ENCODE data around the gene DOCK8.

DNA sequence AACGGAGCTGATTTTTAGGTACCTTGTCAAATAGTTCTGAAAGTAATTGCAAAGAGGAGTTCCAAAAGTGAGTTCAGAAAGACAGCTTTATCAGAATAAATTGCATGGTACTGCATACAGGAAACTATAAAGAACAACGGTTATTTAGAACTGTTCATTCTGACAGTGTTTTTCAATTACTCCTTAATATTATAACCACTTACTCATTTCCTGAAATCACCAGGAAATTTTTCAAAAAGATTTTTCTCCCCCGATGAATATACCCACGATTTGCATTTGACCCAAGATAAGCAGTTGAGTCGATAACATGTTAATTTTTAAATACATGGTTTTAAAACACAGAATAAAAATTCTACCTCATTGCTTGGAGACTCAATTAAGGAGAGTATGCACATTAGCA, 9.4 kb downstream of the DOCK8 start:
- TF ChIP-seq, protein P1, sequence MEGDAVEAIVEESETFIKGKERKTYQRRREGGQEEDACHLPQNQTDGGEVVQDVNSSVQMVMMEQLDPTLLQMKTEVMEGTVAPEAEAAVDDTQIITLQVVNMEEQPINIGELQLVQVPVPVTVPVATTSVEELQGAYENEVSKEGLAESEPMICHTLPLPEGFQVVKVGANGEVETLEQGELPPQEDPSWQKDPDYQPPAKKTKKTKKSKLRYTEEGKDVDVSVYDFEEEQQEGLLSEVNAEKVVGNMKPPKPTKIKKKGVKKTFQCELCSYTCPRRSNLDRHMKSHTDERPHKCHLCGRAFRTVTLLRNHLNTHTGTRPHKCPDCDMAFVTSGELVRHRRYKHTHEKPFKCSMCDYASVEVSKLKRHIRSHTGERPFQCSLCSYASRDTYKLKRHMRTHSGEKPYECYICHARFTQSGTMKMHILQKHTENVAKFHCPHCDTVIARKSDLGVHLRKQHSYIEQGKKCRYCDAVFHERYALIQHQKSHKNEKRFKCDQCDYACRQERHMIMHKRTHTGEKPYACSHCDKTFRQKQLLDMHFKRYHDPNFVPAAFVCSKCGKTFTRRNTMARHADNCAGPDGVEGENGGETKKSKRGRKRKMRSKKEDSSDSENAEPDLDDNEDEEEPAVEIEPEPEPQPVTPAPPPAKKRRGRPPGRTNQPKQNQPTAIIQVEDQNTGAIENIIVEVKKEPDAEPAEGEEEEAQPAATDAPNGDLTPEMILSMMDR (IDR thresholded peaks at IDR 0.05): no peak
- no peak for TF ChIP-seq POLR2A (IDR thresholded peaks at IDR 0.05)
